Measurements from ENCODE around the gene RNF141. TPM values are rescaled to one million over a fixed set of nuclear protein-coding genes. Genes with fewer than 3 reads are reported as not detected.
A peak's percentile ranks its signal among the peaks of the same experiment; 100 is the strongest.

RNF141 gene
- polyA plus RNA-seq, 1 donor from 2014 or later: 73.6 TPM

GRCh38 chr11:10503221-10503620, 37.8 kb downstream of the RNF141 start:
- Mint-ChIP-seq H3K27me3 (no peaks in the 10 kb centered on the region), H3K4me1 (peaks cover 11 to 18% (median 16%) of the 10 kb centered on the region in 3 donors), H3K36me3 (peaks cover 7% of the 10 kb centered on the region), H3K9me3 (no peaks in the 10 kb centered on the region), H3K27ac (peak overlapping the region; percentile 71 to 95 (median 76)), H3K4me3 (peak overlapping the region in 3 of 4 donors; percentile 3 to 70 (median 25))

- peak overlapping the region; percentile 71 to 95 (median 76) for H3K27ac Mint-ChIP-seq
These were observed 38.2 kb downstream of the RNF141 start for GRCh38 chr11:10502770-10503169.

GRCh38 chr11:10502065-10502680, 38.8 kb downstream of the RNF141 start:
- peak overlapping the region in 1 of 3 donors; percentile 67 for H3K27ac Mint-ChIP-seq
- peaks cover 7% of the 10 kb centered on the region for H3K36me3 Mint-ChIP-seq
- no peaks in the 10 kb centered on the region for H3K9me3 Mint-ChIP-seq
- H3K4me3 Mint-ChIP-seq: peak overlapping the region in 2 of 4 donors; percentile 28 to 32
- H3K4me1 Mint-ChIP-seq: peaks cover 11 to 18% (median 16%) of the 10 kb centered on the region in 3 donors
- H3K27me3 Mint-ChIP-seq: no peaks in the 10 kb centered on the region

More at GRCh38 chr11:10502770-10503169, 38.2 kb downstream of the RNF141 start:
- H3K36me3 Mint-ChIP-seq: peaks cover 7% of the 10 kb centered on the region
- peak overlapping the region in 3 of 4 donors; percentile 3 to 70 (median 25) for H3K4me3 Mint-ChIP-seq
- H3K4me1 Mint-ChIP-seq: peaks cover 11 to 18% (median 16%) of the 10 kb centered on the region in 3 donors
- H3K9me3 Mint-ChIP-seq: no peaks in the 10 kb centered on the region
- H3K27me3 Mint-ChIP-seq: no peaks in the 10 kb centered on the region

GRCh38 chr11:10500757-10501684, 40.0 kb downstream of the RNF141 start:
- peaks cover 9% of the 10 kb centered on the region for H3K36me3 Mint-ChIP-seq
- no peaks in the 10 kb centered on the region for H3K27me3 Mint-ChIP-seq
- peaks cover 11 to 18% (median 16%) of the 10 kb centered on the region in 3 donors for H3K4me1 Mint-ChIP-seq
- no peaks in the 10 kb centered on the region for H3K9me3 Mint-ChIP-seq
- H3K27ac Mint-ChIP-seq: no peak overlapping the region
- H3K4me3 Mint-ChIP-seq: no peak overlapping the region

GRCh38 chr11:10499874-10500601, 40.9 kb downstream of the RNF141 start:
- Mint-ChIP-seq H3K4me3 (no peak overlapping the region), H3K4me1 (peaks cover 11 to 18% (median 16%) of the 10 kb centered on the region in 3 donors), H3K36me3 (peaks cover 9% of the 10 kb centered on the region), H3K27ac (no peak overlapping the region), H3K27me3 (no peaks in the 10 kb centered on the region), H3K9me3 (no peaks in the 10 kb centered on the region)

GRCh38 chr11:10499452-10499851, 41.5 kb downstream of the RNF141 start:
- Mint-ChIP-seq H3K9me3 (no peaks in the 10 kb centered on the region), H3K27ac (peak overlapping the region in 1 of 3 donors; percentile 39), H3K27me3 (no peaks in the 10 kb centered on the region), H3K4me3 (no peak overlapping the region), H3K36me3 (peaks cover 10% of the 10 kb centered on the region), H3K4me1 (peaks cover 11 to 18% (median 16%) of the 10 kb centered on the region in 3 donors)

- Mint-ChIP-seq H3K4me1 (peaks cover 11 to 13% (median 12%) of the 10 kb centered on the region in 3 donors), H3K36me3 (peaks cover 15% of the 10 kb centered on the region), H3K27ac (no peak overlapping the region), H3K9me3 (no peaks in the 10 kb centered on the region), H3K27me3 (no peaks in the 10 kb centered on the region), H3K4me3 (no peak overlapping the region)
These were observed 42.3 kb downstream of the RNF141 start for GRCh38 chr11:10498426-10499250.

GRCh38 chr11:10498022-10498400, 43.0 kb downstream of the RNF141 start:
- Mint-ChIP-seq H3K4me1 (peaks cover 7 to 8% (median 8%) of the 10 kb centered on the region in 3 donors), H3K36me3 (peaks cover 14% of the 10 kb centered on the region), H3K27ac (no peak overlapping the region), H3K9me3 (no peaks in the 10 kb centered on the region), H3K27me3 (no peaks in the 10 kb centered on the region), H3K4me3 (no peak overlapping the region)

GRCh38 chr11:10497371-10498021, 43.5 kb downstream of the RNF141 start:
- H3K4me3 Mint-ChIP-seq: no peak overlapping the region
- H3K36me3 Mint-ChIP-seq: peaks cover 10% of the 10 kb centered on the region
- H3K27me3 Mint-ChIP-seq: no peaks in the 10 kb centered on the region
- no peaks in the 10 kb centered on the region for H3K9me3 Mint-ChIP-seq
- H3K4me1 Mint-ChIP-seq: peaks cover 2 to 3% (median 3%) of the 10 kb centered on the region in 3 donors
- H3K27ac Mint-ChIP-seq: peak overlapping the region in 1 of 3 donors; percentile 16

- H3K4me1 Mint-ChIP-seq: peaks cover 0 to 3% (median 3%) of the 10 kb centered on the region in 3 donors
- no peaks in the 10 kb centered on the region for H3K27me3 Mint-ChIP-seq
- no peaks in the 10 kb centered on the region for H3K9me3 Mint-ChIP-seq
- H3K36me3 Mint-ChIP-seq: peaks cover 8% of the 10 kb centered on the region
- H3K27ac Mint-ChIP-seq: no peak overlapping the region
- no peak overlapping the region for H3K4me3 Mint-ChIP-seq
These were observed 44.6 kb downstream of the RNF141 start for GRCh38 chr11:10496296-10496936.

- peaks cover 0 to 4% (median 3%) of the 10 kb centered on the region in 3 donors for H3K4me1 Mint-ChIP-seq
- peaks cover 8% of the 10 kb centered on the region for H3K36me3 Mint-ChIP-seq
- peak overlapping the region in 1 of 4 donors; percentile 43 for H3K4me3 Mint-ChIP-seq
- peak overlapping the region in 1 of 3 donors; percentile 76 for H3K27ac Mint-ChIP-seq
- H3K9me3 Mint-ChIP-seq: no peaks in the 10 kb centered on the region
- no peaks in the 10 kb centered on the region for H3K27me3 Mint-ChIP-seq
These were observed 45.6 kb downstream of the RNF141 start for GRCh38 chr11:10495464-10495786.

- no peaks in the 10 kb centered on the region for H3K27me3 Mint-ChIP-seq
- peak overlapping the region; percentile 41 to 76 (median 52) for H3K27ac Mint-ChIP-seq
- H3K4me3 Mint-ChIP-seq: no peak overlapping the region
- peaks cover 0 to 8% (median 6%) of the 10 kb centered on the region in 3 donors for H3K4me1 Mint-ChIP-seq
- no peaks in the 10 kb centered on the region for H3K9me3 Mint-ChIP-seq
- H3K36me3 Mint-ChIP-seq: peaks cover 8% of the 10 kb centered on the region
These were observed 46.1 kb downstream of the RNF141 start for GRCh38 chr11:10494636-10495463.
